ENCODE data around the gene LCE4A.

Gene LCE4A

DNA sequence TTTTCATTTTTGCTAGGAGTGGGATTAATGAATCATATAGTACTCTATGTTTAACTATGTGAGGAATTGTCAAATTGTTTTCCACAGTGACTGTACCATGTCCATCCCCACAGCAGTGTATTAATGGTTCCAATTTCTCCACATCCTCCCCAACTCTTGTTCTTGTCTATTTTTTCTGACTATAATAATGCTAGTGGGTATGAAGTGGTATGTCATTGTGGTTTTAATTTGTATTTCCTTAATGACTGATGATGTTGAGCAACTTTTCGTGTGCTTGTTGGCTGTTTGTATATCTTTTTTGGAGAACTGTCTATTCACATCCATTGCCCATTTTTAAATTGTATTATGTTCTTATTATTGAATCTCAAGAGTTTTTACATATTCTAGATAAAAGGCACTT lies 39.9 kb downstream of the LCE4A start:
- peak; percentile 68 for DNase-seq

DNA sequence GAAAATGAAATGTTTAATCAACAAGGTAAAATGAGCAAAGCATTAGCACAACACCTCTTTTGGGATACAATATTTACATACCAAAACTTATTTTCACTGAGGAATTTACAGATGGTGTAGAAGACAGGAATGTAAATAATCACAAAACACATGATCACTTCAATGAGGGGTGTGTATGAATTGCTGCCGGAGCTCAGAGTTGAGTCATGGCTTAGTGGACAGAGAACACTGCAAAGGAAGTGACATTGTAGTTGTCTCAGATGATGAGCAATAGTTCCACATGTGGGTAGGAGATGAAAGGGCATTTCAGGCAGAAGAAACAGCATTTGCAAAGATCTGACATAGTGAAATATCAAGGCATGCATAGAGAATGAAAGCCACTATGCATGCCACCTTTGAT lies 44.3 kb downstream of the LCE4A start:
- peak; percentile 98 for DNase-seq

DNA sequence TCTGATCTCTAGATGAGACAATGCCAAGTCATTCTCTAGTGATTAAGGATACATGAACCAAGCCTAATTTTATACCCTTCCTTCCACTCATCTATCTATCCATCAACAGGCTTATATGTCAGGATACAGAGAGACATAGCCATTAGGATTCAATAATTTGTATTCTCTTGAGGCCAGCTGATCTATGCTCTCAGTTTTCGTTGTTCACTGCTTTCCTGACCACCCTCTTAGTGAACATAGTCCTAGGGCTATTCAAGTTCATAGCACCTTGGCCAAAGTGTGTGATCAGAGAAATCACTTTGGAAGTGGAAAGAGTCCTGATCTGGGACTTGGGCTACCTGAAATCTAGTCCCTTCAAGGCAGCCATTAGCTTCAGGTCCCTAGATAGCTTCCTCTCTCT lies 45.6 kb downstream of the LCE4A start:
- no peak for DNase-seq

DNA sequence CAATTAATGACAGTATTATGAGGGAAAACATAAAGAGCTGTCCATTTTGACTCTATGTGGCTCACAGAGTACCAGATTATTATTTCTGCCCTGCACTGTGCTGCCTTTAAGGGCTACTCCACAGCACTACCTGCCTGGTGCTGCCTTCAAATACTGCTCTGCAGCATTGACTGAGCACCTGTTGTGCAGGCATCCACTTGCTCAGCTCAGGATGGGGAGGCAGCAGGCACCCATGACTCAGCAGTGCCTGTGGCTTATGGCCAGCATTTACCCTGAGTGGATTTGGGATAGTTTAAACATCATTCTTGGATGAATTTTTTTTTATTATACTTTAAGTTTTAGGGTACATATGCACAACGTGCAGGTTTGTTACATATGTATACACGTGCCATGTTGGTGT lies 48.9 kb downstream of the LCE4A start:
- peak; percentile 49 for DNase-seq

DNA sequence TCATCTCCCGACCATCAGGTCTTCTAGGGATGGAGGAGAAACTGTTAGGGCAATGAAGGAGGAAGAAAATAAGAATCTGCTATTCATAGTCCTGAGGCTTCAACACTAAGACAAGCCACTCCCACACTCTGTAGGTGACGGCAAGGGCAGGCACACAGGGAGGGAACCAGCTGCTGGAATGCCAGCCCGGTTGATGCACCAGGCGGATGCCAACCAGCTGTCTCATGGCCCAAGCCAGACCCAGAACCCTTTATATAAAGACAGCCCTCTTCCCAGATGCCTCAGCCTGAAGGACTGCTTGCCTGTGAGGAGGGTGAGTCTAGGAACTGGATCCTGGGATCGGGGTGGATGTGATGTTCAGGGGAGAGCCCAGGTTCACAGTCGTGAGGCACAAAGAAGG lies 49.8 kb downstream of the LCE4A start, which contains the start of gene KPRP:
TSS of gene KPRP (plus strand) at position 279 of the 400 bp plus-strand sequence. CDS start 1,564 bp downstream, outside the sequence.
- no peak for DNase-seq

DNA sequence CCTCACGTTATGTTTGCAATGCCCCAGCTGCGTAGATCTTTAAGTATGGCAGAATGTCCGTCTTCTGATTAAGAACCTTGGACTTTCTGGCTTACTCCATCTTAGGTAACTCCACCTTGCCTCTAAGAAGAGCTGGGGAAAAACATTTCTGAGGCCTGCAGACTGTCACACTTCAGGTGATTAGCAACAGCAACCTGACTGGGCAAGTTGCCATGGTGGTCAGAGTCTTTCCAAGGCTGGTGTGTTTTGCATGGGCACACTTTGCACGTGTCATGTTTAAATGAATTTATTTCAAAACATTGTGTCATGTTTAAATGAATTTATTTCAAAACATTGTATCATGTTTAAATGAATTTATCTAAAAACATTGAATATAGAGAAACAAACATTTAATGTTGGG lies 50.7 kb downstream of the LCE4A start:
- no peak for DNase-seq
